Stomach (tissue), 9 donors: ENCODE measurements around the gene DGCR8. TPM values are rescaled to one million over a fixed set of nuclear protein-coding genes. Genes with fewer than 3 reads are reported as not detected.

Experiments
- DNase-seq, 2 donors: peaks; one replicate each; pipeline versions ENCODE4 v3.0.0 to v3.0.0-alpha.2; 2013 to 2019
- H3K27ac ChIP-seq, 5 donors: fragments of 200-600 bp in 4 of 5; sonication (generic) in 4 of 5; one replicate each; pipeline ENCODE4 v1.5.1; 2013 to 2019; ENCODE audit warnings: mild to moderate bottlenecking in 1 of 5, moderate library complexity in 1 of 5
- H3K27me3 ChIP-seq, 3 donors: fragments of 200-600 bp; sonication (generic); one replicate each; pipeline ENCODE4 v1.5.1; 2017 to 2019; ENCODE audit warnings: mixed run types in 1 of 3
- H3K36me3 ChIP-seq, 4 donors: fragments of 200-600 bp; sonication (generic); 1 replicate in 3 of 4; 2 replicates in 1 of 4; pipeline ENCODE4 v1.5.1; 2016 to 2019
- H3K4me1 ChIP-seq, 4 donors: fragments of 200-600 bp; sonication (generic); one replicate each; pipeline ENCODE4 v1.5.1; 2016 to 2019
- H3K4me3 ChIP-seq, 4 donors: fragments of 200-600 bp; sonication (generic) in 3 of 4; one replicate each; pipeline ENCODE4 v1.5.1; 2016 to 2019; ENCODE audit warnings: mild to moderate bottlenecking in 1 of 4
- H3K9me3 ChIP-seq, 4 donors: fragments of 200-600 bp; sonication (generic); one replicate each; pipeline ENCODE4 v1.5.1; 2016 to 2019
- EP300 ChIP-seq: sonication (generic); formaldehyde crosslinking; IDR thresholded peaks from one replicate; pipeline ENCODE4 v1.6.1; 2017; ENCODE audit warnings: antibody characterized with exemption
- POLR2A ChIP-seq, 4 donors: fragments of 450-650 bp; IDR thresholded peaks; one replicate each; pipeline ENCODE4 v1.6.1; 2016; ENCODE audit warnings: antibody characterized with exemption in 4 of 4, control low read depth in 2 of 4, mild to moderate bottlenecking in 1 of 4, moderate library complexity in 1 of 4
- POLR2AphosphoS5 ChIP-seq, 3 donors: sonication (generic); formaldehyde crosslinking; IDR thresholded peaks; one replicate each; pipeline ENCODE4 v1.6.1; 2016; ENCODE audit warnings: antibody characterized with exemption in 3 of 3
- WGBS, 5 donors: extraction: QIAGEN DNeasy Blood & Tissue Kit in 3 of 5; methylation state at CpG; one replicate each; pipeline versions ENCODE4 v1.1.5 to v1.1.7; 2013 to 2018; 5-methylcytosine and 5-hydroxymethylcytosine counted together
- intact Hi-C: fragments of 100-400 bp; cut with DNase I; formaldehyde crosslinking; loops from one replicate; pipeline ENCODE4 v1.15.1; 2023; ENCODE audit warnings: low total_unique reads
- polyA plus RNA-seq, 3 donors: library from polyadenylated mRNA; stranded (reverse); fragments of 200-250 nt; gene quantifications; one replicate each; pipeline ENCODE4 v1.2.3, GENCODE V29; 2013
- total RNA-seq, 5 donors: library from RNA; depleted of rRNA; stranded (reverse); fragments of >200 nt; gene quantifications; one replicate each; pipeline versions ENCODE4 v1.1.0 to v1.2.3, GENCODE V29; 2014 to 2016
- TF ChIP-seq, protein P1 (sequence below), 7 experiments: fragments of 450-650 bp in 4 of 7; fragments of 200-600 bp in 3 of 7; sonication (generic) in 3 of 7; IDR thresholded peaks; one replicate each; pipeline ENCODE4 v1.5.1; 2016 to 2019; ENCODE audit warnings: antibody characterized with exemption in 7 of 7, control low read depth in 2 of 7, mild to moderate bottlenecking in 1 of 7
- donor health status: healthy with polysubstance abuse.
- donor health status: Bipolar disorder and iron deficiency.
- donor health status: healthy.

DGCR8 gene
- total and polyA plus RNA-seq, 8 donors = 7.8 to 55.4 (median 30.6) TPM

DNA sequence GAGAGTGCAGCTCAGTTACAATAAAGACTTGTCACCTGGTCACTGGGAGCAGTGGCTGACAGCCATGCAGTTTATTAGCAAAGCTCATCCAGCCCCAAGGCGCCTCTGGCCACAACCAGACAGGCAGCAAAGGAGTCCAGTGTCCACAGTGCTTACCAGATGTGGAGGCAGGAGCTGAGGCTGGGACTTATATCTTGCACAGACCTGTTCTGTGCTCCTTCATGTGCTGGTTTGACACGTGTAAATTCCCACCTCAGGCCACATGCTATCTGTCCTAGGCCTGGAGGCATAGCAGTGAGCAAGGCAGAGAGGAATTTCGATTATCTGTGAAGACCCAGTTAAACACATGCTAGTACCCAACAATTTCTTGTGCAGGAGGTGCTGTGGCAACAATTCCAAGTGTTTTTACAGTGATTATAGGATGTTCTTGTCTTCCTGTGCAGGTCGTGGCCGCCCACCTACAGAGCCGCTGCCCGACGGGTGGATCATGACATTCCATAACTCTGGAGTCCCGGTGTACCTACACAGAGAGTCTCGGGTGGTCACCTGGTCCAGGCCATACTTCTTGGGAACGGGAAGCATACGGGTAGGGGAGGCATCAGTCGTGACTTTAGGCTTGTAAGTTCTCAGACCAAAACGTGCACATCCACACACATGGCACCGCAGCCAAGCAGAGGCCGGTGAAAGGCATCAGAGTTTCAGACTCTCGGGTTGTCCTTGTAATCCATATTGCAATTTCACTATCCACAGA, 9.4 kb downstream of the DGCR8 start:
- 88 to 96% (median 93%) methylated on average over 16 to 17 of the region's 17 CpGs for WGBS, 5 donors
- no peak for DNase-seq

GRCh38 chr22:20089977-20090729, 10.1 kb downstream of the DGCR8 start:
- Histone ChIP-seq H3K27me3 (no peaks in the 10 kb centered on the region), H3K36me3 (peaks cover 93 to 98% (median 97%) of the 10 kb centered on the region in 4 donors), H3K9me3 (no peaks in the 10 kb centered on the region), H3K27ac (no peak overlapping the region), H3K4me3 (no peak overlapping the region), H3K4me1 (peaks cover under 1 to 23% (median 3%) of the 10 kb centered on the region in 4 donors)
- WGBS, 5 donors = 90 to 96% (median 94%) methylated on average over 11 of the region's 11 CpGs
- TF ChIP-seq POLR2AphosphoS5 (IDR thresholded peaks at IDR 0.05) = no peak
- TF ChIP-seq EP300 = no peak
- TF ChIP-seq, protein P1, sequence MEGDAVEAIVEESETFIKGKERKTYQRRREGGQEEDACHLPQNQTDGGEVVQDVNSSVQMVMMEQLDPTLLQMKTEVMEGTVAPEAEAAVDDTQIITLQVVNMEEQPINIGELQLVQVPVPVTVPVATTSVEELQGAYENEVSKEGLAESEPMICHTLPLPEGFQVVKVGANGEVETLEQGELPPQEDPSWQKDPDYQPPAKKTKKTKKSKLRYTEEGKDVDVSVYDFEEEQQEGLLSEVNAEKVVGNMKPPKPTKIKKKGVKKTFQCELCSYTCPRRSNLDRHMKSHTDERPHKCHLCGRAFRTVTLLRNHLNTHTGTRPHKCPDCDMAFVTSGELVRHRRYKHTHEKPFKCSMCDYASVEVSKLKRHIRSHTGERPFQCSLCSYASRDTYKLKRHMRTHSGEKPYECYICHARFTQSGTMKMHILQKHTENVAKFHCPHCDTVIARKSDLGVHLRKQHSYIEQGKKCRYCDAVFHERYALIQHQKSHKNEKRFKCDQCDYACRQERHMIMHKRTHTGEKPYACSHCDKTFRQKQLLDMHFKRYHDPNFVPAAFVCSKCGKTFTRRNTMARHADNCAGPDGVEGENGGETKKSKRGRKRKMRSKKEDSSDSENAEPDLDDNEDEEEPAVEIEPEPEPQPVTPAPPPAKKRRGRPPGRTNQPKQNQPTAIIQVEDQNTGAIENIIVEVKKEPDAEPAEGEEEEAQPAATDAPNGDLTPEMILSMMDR (IDR thresholded peaks at IDR 0.05) = no peak
- TF ChIP-seq POLR2A (IDR thresholded peaks at IDR 0.05) = no peak
- DNase-seq = no peak
- intact Hi-C loops = no loop called here

More for the DNA sequence above, 9.4 kb downstream of the DGCR8 start:
- intact Hi-C loops = no loop called here
- TF ChIP-seq, protein P1 (IDR thresholded peaks at IDR 0.05) = no peak
- TF ChIP-seq POLR2AphosphoS5 (IDR thresholded peaks at IDR 0.05) (no peak), EP300 (no peak), POLR2A (IDR thresholded peaks at IDR 0.05) (no peak)
- no peak overlapping the region for H3K27ac ChIP-seq
- no peaks in the 10 kb centered on the region for H3K9me3 ChIP-seq
- H3K36me3 ChIP-seq = peaks cover 85 to 90% (median 89%) of the 10 kb centered on the region in 4 donors
- H3K4me1 ChIP-seq = peaks cover 8 to 31% (median 11%) of the 10 kb centered on the region in 4 donors
- no peak overlapping the region for H3K4me3 ChIP-seq
- H3K27me3 ChIP-seq = no peaks in the 10 kb centered on the region

- H3K27me3 ChIP-seq = no peaks in the 10 kb centered on the region
- intact Hi-C loops = no loop called here
- TF ChIP-seq POLR2A (IDR thresholded peaks at IDR 0.05) (no peak), EP300 (no peak), POLR2AphosphoS5 (IDR thresholded peaks at IDR 0.05) (no peak)
- TF ChIP-seq, protein P1 (IDR thresholded peaks at IDR 0.05) = no peak
- no peak overlapping the region for H3K27ac ChIP-seq
- no peak overlapping the region for H3K4me3 ChIP-seq
- peaks cover 99 to 100% (median 100%) of the 10 kb centered on the region in 4 donors for H3K36me3 ChIP-seq
- DNase-seq = no peak
- peaks cover 0 to 17% (median 2%) of the 10 kb centered on the region in 4 donors for H3K4me1 ChIP-seq
- no peaks in the 10 kb centered on the region for H3K9me3 ChIP-seq
- WGBS, 5 donors = 88 to 93% (median 89%) methylated on average over 9 of the region's 9 CpGs
Measured at GRCh38 chr22:20090730-20091240, 10.7 kb downstream of the DGCR8 start.

DNA sequence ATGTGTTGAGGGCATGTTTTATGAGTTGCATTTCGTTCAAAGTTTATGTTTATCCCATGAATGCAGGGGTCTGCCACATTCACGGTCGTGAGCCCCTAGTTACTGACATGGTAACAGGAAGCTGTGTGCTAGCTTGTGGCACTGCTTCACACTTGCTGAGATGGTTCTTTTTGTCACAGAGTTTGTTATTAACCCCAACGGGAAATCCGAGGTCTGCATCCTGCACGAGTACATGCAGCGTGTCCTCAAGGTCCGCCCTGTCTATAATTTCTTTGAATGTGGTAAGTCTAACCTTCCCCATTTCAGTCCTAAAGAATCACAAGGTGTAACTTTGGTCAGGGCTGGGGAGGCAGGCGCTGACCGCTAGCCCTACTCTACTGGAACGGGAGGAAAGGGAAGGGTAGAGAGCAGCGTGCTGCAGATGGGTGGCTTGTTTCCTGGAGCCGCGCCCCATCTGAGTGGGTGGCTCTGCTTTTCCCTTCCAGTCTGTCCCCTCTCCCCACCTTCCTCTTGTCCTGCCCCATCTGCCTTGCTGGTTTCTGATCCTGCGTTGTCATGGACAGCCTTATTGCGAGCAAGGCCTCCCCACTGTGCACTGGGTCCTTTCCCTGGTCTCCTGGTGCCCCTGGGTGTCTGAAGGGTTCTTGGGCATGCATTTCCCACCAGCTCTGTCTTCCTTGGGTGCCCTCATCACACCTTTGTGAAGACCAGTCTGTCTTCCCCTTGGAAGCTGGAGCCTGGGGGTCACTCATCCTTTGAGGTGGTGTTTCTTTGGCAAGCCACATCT, 11.8 kb downstream of the DGCR8 start:
- Histone ChIP-seq H3K4me1 (peaks cover 0 to 16% (median 2%) of the 10 kb centered on the region in 4 donors), H3K27ac (peak overlapping the region in 1 of 5 donors; percentile 15), H3K36me3 (peaks cover 96 to 100% (median 100%) of the 10 kb centered on the region in 4 donors), H3K27me3 (no peaks in the 10 kb centered on the region), H3K9me3 (peaks cover 0 to 4% (median 0%) of the 10 kb centered on the region in 4 donors), H3K4me3 (no peak overlapping the region)
- TF ChIP-seq, protein P1 (IDR thresholded peaks at IDR 0.05) = no peak
- TF ChIP-seq POLR2AphosphoS5 (IDR thresholded peaks at IDR 0.05) (no peak), EP300 (no peak), POLR2A (IDR thresholded peaks at IDR 0.05) (no peak)
- no peak for DNase-seq
- WGBS, 5 donors = 90 to 94% (median 91%) methylated on average over 16 of the region's 16 CpGs
- intact Hi-C loops = no loop called here
